GM12891 (cell line): ENCODE data around the gene NUCKS1.

Experiments used
- POLR2A ChIP-seq: IDR thresholded peaks from 2 replicates; pipeline ENCODE4 v1.6.1; 2011; ENCODE audit warnings: low read depth, low read length, control low read depth
- POLR2AphosphoS5 ChIP-seq: IDR thresholded peaks from 2 replicates; pipeline ENCODE4 v1.6.1; 2011; ENCODE audit warnings: low read depth, low read length, control low read depth
- SPI1 ChIP-seq: IDR thresholded peaks from 2 replicates; pipeline ENCODE4 v1.6.1; 2011; ENCODE audit warnings: low read depth, low read length, control low read depth
- TAF1 ChIP-seq: IDR thresholded peaks from 2 replicates; pipeline ENCODE4 v1.6.1; 2011; ENCODE audit warnings: low read depth, low read length, control low read depth

- TF ChIP-seq POLR2A, result no peak
- no peak for TF ChIP-seq POLR2AphosphoS5
- no peak for TF ChIP-seq TAF1
- TF ChIP-seq SPI1, result no peak
Observed at GRCh38 chr1:205751036-205751651, 1.2 kb upstream of the NUCKS1 start.
